HCT116 (cell line): ENCODE measurements around the gene RIPOR2.

ENCODE experiments used
- CEBPB ChIP-seq: IDR thresholded peaks from 2 replicates; pipeline ENCODE4 v1.6.1; 2012; ENCODE audit warnings: low read depth
- CTCF ChIP-seq, 3 experiments: fragments of 200-600 bp in 1 of 3; sonication (generic) in 1 of 3; IDR thresholded peaks in 2 of 3; conservative IDR thresholded peaks in 1 of 3; 2 replicates each; pipeline ENCODE4 v1.5.1; 2012 to 2017; ENCODE audit warnings: low read depth in 2 of 3, low read length in 2 of 3, antibody characterized with exemption in 1 of 3, borderline replicate concordance in 1 of 3, control low read depth in 1 of 3, mild to moderate bottlenecking in 1 of 3, mixed read lengths in 1 of 3, mixed run types in 1 of 3, moderate library complexity in 1 of 3; ENCODE audit not compliant: insufficient read depth in 1 of 3
- EZH2 ChIP-seq: fragments of 200-600 bp; sonication (generic); IDR thresholded peaks from 2 replicates; pipeline ENCODE4 v1.6.1; 2017; ENCODE audit warnings: antibody characterized with exemption, mixed run types
- EZH2phosphoT487 ChIP-seq: fragments of 200-600 bp; IDR thresholded peaks from 2 replicates; pipeline ENCODE4 v1.6.1; 2018; ENCODE audit warnings: antibody characterized with exemption, borderline replicate concordance
- POLR2A ChIP-seq: IDR thresholded peaks from 2 replicates; pipeline ENCODE4 v1.7.0; 2011; ENCODE audit warnings: borderline replicate concordance; ENCODE audit not compliant: insufficient read depth, insufficient read length; ENCODE audit errors: extremely low read depth
- SIN3A ChIP-seq: IDR thresholded peaks from 2 replicates; pipeline ENCODE4 v1.6.1; 2012; ENCODE audit warnings: low read depth
- SRF ChIP-seq: IDR thresholded peaks from 2 replicates; pipeline ENCODE4 v1.6.1; 2012; ENCODE audit warnings: low read depth
- TF ChIP-seq, protein P1 (sequence below): IDR thresholded peaks from 2 replicates; pipeline ENCODE4 v1.6.1; 2012

DNA sequence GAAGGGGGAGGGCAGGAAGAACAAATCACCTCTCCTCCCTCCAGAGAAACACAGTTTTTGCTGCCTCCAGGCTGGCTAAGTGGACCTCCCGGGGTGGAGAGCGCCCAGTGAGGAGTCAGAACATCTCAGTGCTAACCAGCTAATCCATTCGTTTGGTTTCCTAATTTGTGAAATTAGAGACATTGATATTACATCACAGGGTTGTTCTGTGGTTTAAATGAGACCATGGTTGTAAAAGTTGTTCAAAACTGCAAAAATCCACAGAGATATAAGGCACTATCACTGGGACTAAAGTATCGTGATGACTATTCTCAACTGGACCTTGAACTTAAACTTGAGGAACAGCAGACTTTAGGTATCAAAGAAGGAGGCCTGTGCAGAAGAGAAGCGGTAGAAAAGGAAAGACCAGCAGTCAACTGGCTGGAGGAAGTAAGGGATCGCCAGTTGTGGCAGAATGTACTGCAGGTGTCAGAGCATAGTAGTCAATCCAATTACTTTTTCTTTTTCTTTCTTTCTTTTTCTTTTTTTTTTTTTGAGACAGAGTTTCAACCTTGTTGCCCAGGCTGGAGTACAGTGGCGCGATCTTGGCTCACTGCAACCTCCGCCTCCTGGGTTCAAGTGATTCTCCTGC lies 33.9 kb downstream of the RIPOR2 start:
- TF ChIP-seq POLR2A = no peak
- TF ChIP-seq CTCF (IDR thresholded peaks at IDR 0.05 in 2 of 3, conservative IDR thresholded peaks at IDR 0.05 in 1 of 3; ENCODE audit: borderline replicate concordance in 1 of 3, insufficient read depth in 1 of 3, low read depth in 2 of 3, low read length in 2 of 3) = no peak
- TF ChIP-seq CEBPB = no peak
- TF ChIP-seq, protein P1, sequence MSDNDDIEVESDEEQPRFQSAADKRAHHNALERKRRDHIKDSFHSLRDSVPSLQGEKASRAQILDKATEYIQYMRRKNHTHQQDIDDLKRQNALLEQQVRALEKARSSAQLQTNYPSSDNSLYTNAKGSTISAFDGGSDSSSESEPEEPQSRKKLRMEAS = no peak
- no peak for TF ChIP-seq SIN3A
- TF ChIP-seq SRF = no peak
- no peak for TF ChIP-seq EZH2
- TF ChIP-seq EZH2phosphoT487 = no peak
